GM12801 (cell line): ENCODE measurements around the gene NDE1.

Source experiments
- CTCF ChIP-seq: IDR thresholded peaks from one replicate; pipeline ENCODE4 v1.5.1; 2011; ENCODE audit warnings: control low read depth; ENCODE audit not compliant: insufficient read length; ENCODE audit errors: extremely low read depth

The NDE1 gene

GRCh38 chr16:15732416-15732815, 82.4 kb downstream of the NDE1 start:
- no peak for TF ChIP-seq CTCF

- TF ChIP-seq CTCF = no peak
Observed at GRCh38 chr16:15735610-15736009, 85.6 kb downstream of the NDE1 start.

- no peak for TF ChIP-seq CTCF
Observed at GRCh38 chr16:15736529-15736928, 86.5 kb downstream of the NDE1 start.

GRCh38 chr16:15737140-15737644, 87.1 kb downstream of the NDE1 start:
- TF ChIP-seq CTCF = no peak

GRCh38 chr16:15739464-15739863, 89.4 kb downstream of the NDE1 start:
- TF ChIP-seq CTCF = no peak

- TF ChIP-seq CTCF = no peak
Observed at GRCh38 chr16:15739950-15740349, 89.9 kb downstream of the NDE1 start.

GRCh38 chr16:15741207-15741871, 91.3 kb downstream of the NDE1 start:
- TF ChIP-seq CTCF = no peak
